Esophagus muscularis mucosa (tissue), 4 donors: ENCODE data around the gene A1CF. TPM values are rescaled to one million over a fixed set of nuclear protein-coding genes. Genes with fewer than 3 reads are reported as not detected.

Experiments used
- DNase-seq: peaks from one replicate; pipeline ENCODE4 v3.0.0-alpha.2; 2017; ENCODE audit errors: extremely low spot score
- H3K27ac ChIP-seq, 4 donors: fragments of 200-600 bp; sonication (generic); replicated peaks in 1 of 4; 1 replicate in 3 of 4; 2 replicates in 1 of 4; pipeline ENCODE4 v1.5.1; 2016 to 2019; ENCODE audit warnings: mild to moderate bottlenecking in 1 of 4
- H3K27me3 ChIP-seq, 4 donors: fragments of 200-600 bp; sonication (generic); one replicate each; pipeline versions ENCODE4 v1.5.1 to v1.6.0; 2016 to 2019
- H3K36me3 ChIP-seq, 4 donors: fragments of 200-600 bp; sonication (generic); one replicate each; pipeline ENCODE4 v1.5.1; 2016 to 2019
- H3K4me1 ChIP-seq, 4 donors: fragments of 200-600 bp; sonication (generic); one replicate each; pipeline ENCODE4 v1.5.1; 2016 to 2019
- H3K4me3 ChIP-seq, 4 donors: fragments of 200-600 bp; sonication (generic); 1 replicate in 2 of 4; 2 replicates in 2 of 4; pipeline ENCODE4 v1.5.1; 2016 to 2019; ENCODE audit warnings: mild to moderate bottlenecking in 4 of 4, moderate library complexity in 1 of 4
- H3K9me3 ChIP-seq, 4 donors: fragments of 200-600 bp; sonication (generic); 1 replicate in 3 of 4; 2 replicates in 1 of 4; pipeline ENCODE4 v1.5.1; 2016 to 2019
- CTCF ChIP-seq, 3 experiments: fragments of 200-600 bp in 2 of 3; fragments of 450-650 bp in 1 of 3; sonication (generic) in 2 of 3; IDR thresholded peaks; one replicate each; pipeline ENCODE4 v1.5.1; 2017 to 2019; ENCODE audit warnings: antibody characterized with exemption in 3 of 3, mild to moderate bottlenecking in 2 of 3, moderate library complexity in 1 of 3
- EP300 ChIP-seq: sonication (generic); formaldehyde crosslinking; IDR thresholded peaks from one replicate; pipeline ENCODE4 v1.6.1; 2017; ENCODE audit warnings: antibody characterized with exemption
- POLR2A ChIP-seq: fragments of 450-650 bp; IDR thresholded peaks from one replicate; pipeline ENCODE4 v1.6.1; 2017; ENCODE audit warnings: antibody characterized with exemption, moderate library complexity, mild to moderate bottlenecking, low read depth
- POLR2AphosphoS5 ChIP-seq, 2 donors: sonication (generic); formaldehyde crosslinking; IDR thresholded peaks; one replicate each; pipeline ENCODE4 v1.6.1; 2017; ENCODE audit warnings: antibody characterized with exemption in 2 of 2
- WGBS: methylation state at CpG from one replicate; pipeline ENCODE4 v1.1.5; 2018; 5-methylcytosine and 5-hydroxymethylcytosine counted together
- intact Hi-C: fragments of 100-400 bp; cut with DNase I; formaldehyde crosslinking; loops from one replicate; pipeline ENCODE4 v1.15.1; 2023
- total RNA-seq, 4 donors: library from RNA; depleted of rRNA; stranded (reverse); fragments of >200 nt; gene quantifications; one replicate each; pipeline versions ENCODE4 v1.1.0 to v1.2.1, GENCODE V29; 2016

Gene A1CF
- total RNA-seq, 4 donors from 2014 or later, result not detected

DNA sequence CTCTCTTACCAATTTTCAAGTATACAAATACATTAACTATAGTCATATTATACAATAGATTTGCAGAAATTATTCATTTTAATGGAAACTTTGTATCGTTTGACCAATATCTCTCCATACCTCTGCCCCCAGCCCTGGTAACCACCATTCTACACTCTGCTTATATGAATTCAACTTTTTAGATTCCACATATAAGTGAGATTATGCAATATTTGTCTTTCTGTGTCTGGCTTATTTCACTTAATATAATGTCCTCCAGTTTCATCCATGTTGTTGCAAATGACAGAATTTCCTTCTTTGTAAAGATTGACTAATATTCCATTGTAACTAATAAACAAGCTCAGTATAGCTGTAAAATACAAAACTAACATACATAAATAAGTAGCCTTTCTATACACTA, 55.4 kb downstream of the A1CF start:
- Histone ChIP-seq H3K27me3 (no peaks in the 10 kb centered on the region), H3K9me3 (no peaks in the 10 kb centered on the region), H3K27ac (no peak overlapping the region), H3K4me3 (no peak overlapping the region), H3K36me3 (no peaks in the 10 kb centered on the region), H3K4me1 (no peaks in the 10 kb centered on the region)
- intact Hi-C loops, result no loop called here
- 86% methylated on average over 1 of the region's 1 CpG for WGBS
- TF ChIP-seq CTCF (IDR thresholded peaks at IDR 0.05), result no peak
- no peak for TF ChIP-seq EP300
- TF ChIP-seq POLR2AphosphoS5 (IDR thresholded peaks at IDR 0.05), result no peak
- no peak for TF ChIP-seq POLR2A
- no peak for DNase-seq

GRCh38 chr10:50824782-50825181, 60.6 kb downstream of the A1CF start:
- Histone ChIP-seq H3K9me3 (no peaks in the 10 kb centered on the region), H3K4me1 (no peaks in the 10 kb centered on the region), H3K4me3 (no peak overlapping the region), H3K27ac (no peak overlapping the region), H3K36me3 (no peaks in the 10 kb centered on the region), H3K27me3 (no peaks in the 10 kb centered on the region)
- DNase-seq, result no peak
- WGBS, result 100% methylated on average over 1 of the region's 1 CpG
- TF ChIP-seq EP300, result no peak
- no peak for TF ChIP-seq CTCF (IDR thresholded peaks at IDR 0.05)
- TF ChIP-seq POLR2AphosphoS5 (IDR thresholded peaks at IDR 0.05), result no peak
- no peak for TF ChIP-seq POLR2A
- intact Hi-C loops, result no loop called here

GRCh38 chr10:50823789-50824188, 61.6 kb downstream of the A1CF start:
- H3K27me3 ChIP-seq, result no peaks in the 10 kb centered on the region
- H3K4me3 ChIP-seq, result no peak overlapping the region
- no peaks in the 10 kb centered on the region for H3K9me3 ChIP-seq
- no peak for DNase-seq
- no peaks in the 10 kb centered on the region for H3K4me1 ChIP-seq
- no peak overlapping the region for H3K27ac ChIP-seq
- WGBS, result 45% methylated on average over 4 of the region's 4 CpGs
- no peaks in the 10 kb centered on the region for H3K36me3 ChIP-seq
- intact Hi-C loops, result no loop called here
- TF ChIP-seq CTCF (IDR thresholded peaks at IDR 0.05), result no peak
- no peak for TF ChIP-seq POLR2AphosphoS5 (IDR thresholded peaks at IDR 0.05)
- TF ChIP-seq POLR2A, result no peak
- TF ChIP-seq EP300, result no peak

GRCh38 chr10:50809596-50809995, 75.8 kb downstream of the A1CF start:
- Histone ChIP-seq H3K4me3 (no peak overlapping the region), H3K27ac (no peak overlapping the region), H3K36me3 (no peaks in the 10 kb centered on the region), H3K4me1 (no peaks in the 10 kb centered on the region), H3K9me3 (no peaks in the 10 kb centered on the region), H3K27me3 (no peaks in the 10 kb centered on the region)
- no peak for DNase-seq
- TF ChIP-seq POLR2AphosphoS5 (IDR thresholded peaks at IDR 0.05) (no peak), EP300 (no peak), POLR2A (no peak), CTCF (IDR thresholded peaks at IDR 0.05) (no peak)
- intact Hi-C loops, result no loop called here
- 82% methylated on average over 7 of the region's 7 CpGs for WGBS

GRCh38 chr10:50807851-50808776, 77.3 kb downstream of the A1CF start:
- WGBS, result no CpG with 5 or more reads among the region's 1 CpG
- H3K36me3 ChIP-seq, result no peaks in the 10 kb centered on the region
- H3K9me3 ChIP-seq, result no peaks in the 10 kb centered on the region
- intact Hi-C loops, result no loop called here
- no peaks in the 10 kb centered on the region for H3K4me1 ChIP-seq
- no peak for TF ChIP-seq POLR2AphosphoS5 (IDR thresholded peaks at IDR 0.05)
- no peak for TF ChIP-seq POLR2A
- TF ChIP-seq CTCF (IDR thresholded peaks at IDR 0.05), result no peak
- TF ChIP-seq EP300, result no peak
- H3K27me3 ChIP-seq, result no peaks in the 10 kb centered on the region
- DNase-seq, result no peak
- H3K27ac ChIP-seq, result no peak overlapping the region
- H3K4me3 ChIP-seq, result no peak overlapping the region
